Globus pallidus (tissue), 1 donor: ENCODE data around the gene MGST3.
"Not testable (repeated sequence)": the region's sequence is repeated elsewhere in the genome, so short reads cannot be mapped to it uniquely, and the experiment has no call there.

Experiments used
- DNase-seq: peaks from one replicate; pipeline ENCODE4 v3.0.0-alpha.2; 2015; ENCODE audit warnings: low spot score

MGST3 gene

DNA sequence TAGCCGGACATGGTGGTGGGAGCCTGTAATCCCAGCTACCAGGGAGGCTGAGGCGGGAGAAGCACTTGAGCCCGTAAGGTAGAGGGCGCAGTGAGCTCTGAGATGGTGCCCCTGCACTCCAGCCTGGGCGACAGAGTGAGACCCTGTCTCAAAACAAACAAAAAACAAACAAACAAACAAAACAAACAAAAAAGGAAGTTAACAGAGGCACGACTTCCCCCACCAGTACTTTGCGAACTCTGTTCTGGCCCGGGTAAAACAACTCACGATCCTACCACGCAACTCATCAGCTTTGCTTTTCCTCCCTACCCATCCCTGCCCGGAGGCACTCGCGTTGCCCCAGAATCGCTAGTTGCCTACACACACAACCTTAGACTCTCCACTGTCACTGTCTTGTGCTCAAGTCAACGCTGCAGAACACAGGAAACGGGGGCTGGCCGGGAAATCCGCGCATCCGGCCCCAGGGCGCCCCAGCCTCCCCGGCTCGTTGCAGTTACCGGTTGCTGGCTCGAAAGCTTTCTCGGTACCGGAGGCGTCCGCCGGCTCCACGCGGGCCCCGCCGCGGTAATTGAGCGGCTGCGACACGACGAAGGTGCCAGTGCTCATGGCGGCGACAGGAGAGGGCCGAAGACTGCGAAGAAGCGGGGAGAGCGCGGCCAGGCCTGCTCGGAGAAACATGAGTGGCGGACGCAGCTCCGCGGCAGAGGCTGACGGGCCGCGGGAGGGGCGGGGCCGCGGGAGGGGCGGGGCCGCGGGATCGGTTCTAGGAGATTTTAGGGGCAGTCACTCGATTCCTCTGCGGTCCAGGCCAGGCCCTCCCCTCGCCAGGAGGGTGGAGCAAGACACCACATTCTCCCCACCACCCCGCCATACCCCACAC lies 67.1 kb downstream of the MGST3 start, which contains the start of gene ALDH9A1:
Gene ALDH9A1, minus strand, starts transcription at position 682 of the 880 bp plus-strand sequence. Its CDS starts 4 bp downstream, at position 678.
- DNase-seq = peak; percentile 82

DNA sequence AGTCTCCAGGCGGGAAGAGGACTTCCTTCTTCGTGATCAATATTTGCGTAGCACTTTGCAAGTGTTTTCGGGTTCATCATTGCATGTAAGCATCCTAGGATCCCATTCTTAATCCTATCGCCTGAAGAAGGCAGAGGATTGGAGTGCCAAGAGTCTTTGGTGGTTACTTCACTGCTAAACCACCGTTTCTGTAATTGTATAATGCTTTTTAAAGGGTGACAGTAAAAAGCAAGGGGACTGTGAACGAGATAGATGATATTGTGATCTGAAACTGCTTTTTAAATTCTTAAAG lies 67.7 kb downstream of the MGST3 start:
- no peak for DNase-seq

DNA sequence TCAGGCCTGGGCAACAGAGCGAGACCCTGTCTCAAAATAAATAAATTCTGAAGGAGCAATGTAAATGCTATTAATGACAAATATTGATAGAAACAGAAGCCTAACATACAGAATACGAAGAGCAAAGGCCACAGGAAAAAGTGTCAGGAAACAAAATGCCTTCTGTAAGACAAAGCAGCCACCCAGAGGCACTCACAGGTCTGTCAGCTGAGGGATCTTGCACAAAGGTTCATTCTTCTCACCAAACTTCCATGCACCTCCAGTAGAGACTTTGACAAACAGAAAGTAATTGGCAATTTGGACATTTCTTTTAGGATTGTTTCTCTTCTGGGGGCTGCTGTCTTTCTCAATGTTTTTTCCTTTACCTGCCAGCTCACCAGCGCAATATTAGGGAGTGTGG lies 68.5 kb downstream of the MGST3 start:
- no peak for DNase-seq

DNA sequence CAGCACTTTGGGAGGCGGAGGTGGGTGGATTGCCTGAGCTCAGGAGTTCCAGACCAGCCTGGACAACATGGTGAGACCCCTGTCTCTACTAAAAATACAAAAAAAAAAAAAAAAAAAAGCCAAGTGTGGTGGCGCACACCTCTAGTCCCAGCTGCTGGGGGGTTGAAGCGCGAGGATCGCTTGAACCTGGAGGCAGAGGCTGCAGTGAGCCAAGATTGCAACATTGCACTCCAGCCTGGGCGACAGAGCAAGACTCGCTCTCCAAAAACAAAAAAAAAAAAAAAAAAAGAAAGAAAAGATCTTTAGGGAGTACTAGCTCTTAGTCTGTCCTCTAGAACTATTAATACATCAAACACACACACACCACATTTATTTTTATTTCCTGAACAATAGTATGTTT lies 70.9 kb downstream of the MGST3 start:
- DNase-seq = not testable (repeated sequence)

DNA sequence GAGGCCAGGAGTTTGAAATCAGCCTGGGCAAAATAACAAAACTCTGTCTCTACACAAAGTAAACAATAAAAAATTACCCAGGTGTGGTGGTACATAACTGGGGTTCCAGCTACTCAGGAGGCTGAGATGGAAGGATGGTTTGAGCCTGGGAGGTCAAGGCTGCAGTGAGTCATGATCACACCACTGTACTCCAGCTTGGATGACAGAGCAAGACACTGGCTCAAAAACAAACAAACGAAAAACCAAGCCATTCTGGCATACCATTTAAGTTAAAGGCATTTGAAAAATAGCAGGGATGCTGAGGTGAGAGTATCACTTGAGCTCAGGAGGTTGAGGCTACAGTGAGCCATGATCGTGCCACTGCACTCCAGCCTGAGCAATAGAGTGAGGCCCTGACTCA lies 72.6 kb downstream of the MGST3 start:
- DNase-seq = no peak
